H54 (cell line): Measurements from ENCODE around the gene TIMM13.
"Not testable (repeated sequence)": the region's sequence is repeated elsewhere in the genome, so short reads cannot be mapped to it uniquely, and the experiment has no call there.

Experiments
- DNase-seq: peaks from one replicate; pipeline ENCODE4 v3.0.0; 2011; ENCODE audit warnings: low spot score, mixed read lengths; ENCODE audit not compliant: insufficient read length
- FAIRE-seq: peaks from 3 replicates; lab custom pipeline; 2011; peaks lifted over from hg19 to GRCh38; lab: Jason Lieb, UNC
- POLR2A ChIP-seq: IDR thresholded peaks from 2 replicates; pipeline ENCODE4 v1.6.1; 2011; ENCODE audit warnings: low read depth, mild to moderate bottlenecking, low read length

The TIMM13 gene

DNA sequence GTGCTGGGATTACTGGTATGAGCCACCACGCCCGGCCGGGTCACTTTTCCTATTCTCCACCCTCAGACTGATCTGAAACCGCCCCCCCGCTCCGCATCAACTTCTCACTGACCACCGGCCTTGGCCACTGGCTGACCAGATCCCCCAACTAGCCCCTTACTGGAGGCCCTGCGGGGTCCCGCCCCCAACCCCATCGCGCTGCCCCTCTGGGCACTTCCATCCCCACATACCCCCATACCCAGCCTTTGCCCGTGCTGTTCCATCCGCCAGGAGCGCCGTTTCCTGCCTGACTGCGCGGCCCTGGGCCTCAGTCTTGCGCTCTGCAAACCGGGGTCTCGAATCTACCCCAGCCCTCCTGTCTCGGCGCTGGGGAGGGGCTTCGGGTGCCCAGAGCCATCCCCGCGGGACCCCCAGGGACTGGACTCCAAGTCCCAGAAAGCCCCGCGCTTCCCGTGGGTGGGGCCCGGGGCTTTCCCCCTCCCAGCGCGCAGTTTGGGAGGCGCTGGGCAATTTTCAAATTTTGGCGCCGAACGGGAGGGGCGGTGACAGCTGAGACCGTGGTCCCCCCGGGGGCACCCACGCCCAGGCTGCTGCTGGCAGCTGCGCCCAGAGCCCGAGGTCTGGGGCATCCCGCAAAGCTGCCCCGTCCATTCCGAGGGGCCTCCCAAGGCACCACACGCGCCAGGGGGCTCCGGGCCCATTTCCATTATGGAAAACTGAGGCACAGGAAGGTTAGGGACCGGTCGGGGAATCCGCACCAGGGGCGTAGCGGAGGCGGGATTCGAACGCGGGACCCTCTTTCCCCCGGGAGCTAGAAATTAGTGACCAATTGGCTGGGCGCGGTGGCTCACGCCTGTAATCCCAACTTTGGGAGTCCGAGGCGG lies 34.6 kb upstream of the TIMM13 start:
- peak; percentile 94 for DNase-seq
- peak; percentile 59 for TF ChIP-seq POLR2A

DNA sequence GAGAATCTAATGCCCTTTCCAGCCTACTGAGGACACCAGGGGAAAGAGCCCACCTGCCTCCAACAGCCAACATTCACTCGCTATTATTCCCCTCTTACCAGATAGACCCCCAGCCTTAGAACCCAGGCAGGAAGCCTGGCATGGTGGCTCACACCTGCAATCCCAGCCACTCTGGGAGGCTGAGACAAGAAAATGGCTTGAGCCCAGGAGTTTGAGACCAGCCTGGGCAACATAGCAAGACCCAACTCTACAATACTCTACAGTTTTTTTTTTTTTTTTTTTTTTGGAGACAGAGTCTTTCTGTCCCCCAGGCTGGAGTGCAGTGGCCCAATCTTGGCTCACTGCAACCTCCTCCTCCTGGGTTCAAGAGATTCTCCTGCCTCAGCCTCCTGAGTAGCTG lies 32.9 kb upstream of the TIMM13 start:
- no peak for TF ChIP-seq POLR2A
- DNase-seq (no peak), FAIRE-seq (no peak)

More for the DNA sequence above, 34.6 kb upstream of the TIMM13 start:
- no peak for FAIRE-seq

DNA sequence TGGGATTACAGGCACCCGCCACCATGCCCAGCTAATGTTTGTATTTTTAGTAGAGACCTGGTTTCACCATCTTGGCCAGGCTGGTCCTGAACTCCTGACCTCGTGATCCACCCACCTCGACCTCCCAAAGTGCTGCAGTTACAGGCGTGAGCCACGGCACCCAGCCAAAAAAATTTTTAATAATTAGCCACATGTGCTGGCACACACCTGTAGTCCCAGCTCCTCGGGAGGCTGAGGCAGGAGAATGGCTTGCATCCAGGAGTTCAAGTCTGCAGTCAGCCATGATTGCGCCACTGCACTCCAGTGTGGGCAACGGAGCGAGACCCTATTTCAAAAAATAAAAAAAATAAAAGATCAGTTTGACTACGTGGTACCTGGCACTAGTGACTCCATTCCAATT lies 31.4 kb upstream of the TIMM13 start:
- not testable (repeated sequence) for DNase-seq, FAIRE-seq

DNA sequence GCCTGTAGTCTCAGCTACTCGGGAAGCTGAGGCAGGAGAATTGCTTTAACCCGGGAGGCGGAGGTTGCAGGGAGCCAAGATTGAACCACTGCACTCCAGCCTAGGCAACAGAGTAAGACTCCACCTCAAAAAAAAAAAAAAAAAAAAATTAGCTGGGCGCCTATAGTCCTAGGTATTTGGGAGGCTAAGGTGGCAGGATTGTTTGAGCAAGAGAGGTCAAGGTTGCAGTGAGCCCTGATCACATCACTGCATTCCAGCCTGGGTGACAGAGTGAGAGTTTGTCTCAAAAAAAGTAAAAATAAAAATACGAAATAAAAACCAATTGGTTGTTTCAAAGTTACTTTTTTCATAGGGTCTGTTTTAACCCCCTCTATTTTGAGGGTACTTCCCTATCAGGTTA lies 30.7 kb upstream of the TIMM13 start:
- FAIRE-seq = no peak
- TF ChIP-seq POLR2A = no peak
- DNase-seq = no peak

DNA sequence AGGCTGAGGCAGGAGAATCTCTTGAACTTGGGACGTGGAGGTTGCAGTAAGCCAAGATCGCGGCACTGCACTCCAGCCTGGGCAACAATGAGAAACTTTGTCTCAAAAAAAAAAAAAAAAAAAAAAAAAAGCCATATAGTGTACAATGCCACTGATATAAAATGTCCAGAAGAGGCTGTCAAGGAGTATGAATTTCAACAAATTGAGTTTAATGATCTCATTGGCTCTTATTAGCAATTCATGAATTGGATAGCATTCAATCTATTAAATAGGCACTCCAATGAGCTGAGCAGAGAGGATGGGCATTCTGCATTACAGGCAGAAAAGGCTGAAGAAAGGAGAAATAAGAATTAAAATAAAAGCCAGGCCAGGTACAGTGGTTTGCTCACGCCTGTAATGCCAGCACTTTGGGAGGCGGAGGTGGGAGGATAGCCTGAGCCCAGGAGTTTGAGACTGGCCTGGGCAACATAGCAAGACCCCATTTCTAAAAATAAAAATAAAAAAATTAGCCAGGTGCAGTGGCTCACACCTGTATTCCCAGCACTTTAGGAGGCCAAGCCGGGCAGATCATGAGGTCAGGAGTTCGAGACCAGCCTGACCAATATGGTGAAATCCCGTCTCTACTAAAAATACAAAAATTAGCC lies 30.1 kb upstream of the TIMM13 start:
- no peak for TF ChIP-seq POLR2A
- DNase-seq (no peak), FAIRE-seq (no peak)

DNA sequence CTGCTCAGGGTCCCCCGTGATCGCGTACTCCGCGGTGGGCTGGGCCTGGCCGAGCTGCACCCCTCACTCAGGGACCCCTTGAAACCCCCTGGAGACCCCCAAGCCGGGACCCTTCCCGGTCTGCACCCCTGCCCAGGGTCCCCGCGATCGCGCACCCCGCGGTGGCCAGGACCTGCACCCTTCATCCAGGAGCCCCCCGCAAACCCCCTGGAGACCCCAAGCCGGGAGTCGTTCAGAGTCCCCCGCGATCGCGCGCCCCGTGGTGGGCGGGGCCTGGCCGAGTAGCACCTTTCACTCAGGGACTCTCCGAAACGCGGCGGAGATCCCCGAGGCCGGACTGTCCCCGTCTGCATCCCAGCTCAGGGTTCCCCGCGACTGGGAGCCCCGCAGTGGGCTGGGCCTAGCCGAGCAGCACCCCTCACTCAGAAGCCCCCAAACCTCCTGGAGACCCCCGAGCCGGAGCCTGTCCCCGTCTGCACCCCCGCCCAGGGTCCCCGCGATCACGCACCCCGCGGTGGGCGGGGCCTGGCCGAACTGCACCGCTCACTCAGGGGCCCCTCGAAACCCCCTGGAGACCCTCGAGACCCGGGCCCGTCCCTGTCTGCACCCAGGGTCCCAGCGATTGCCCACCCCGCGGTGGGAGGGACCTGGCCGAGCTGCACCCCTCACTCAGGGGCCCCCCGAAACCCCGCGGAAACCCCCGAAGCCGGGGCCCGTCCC lies 28.6 kb upstream of the TIMM13 start:
- DNase-seq (peak; percentile 80), FAIRE-seq (no peak)
- no peak for TF ChIP-seq POLR2A

DNA sequence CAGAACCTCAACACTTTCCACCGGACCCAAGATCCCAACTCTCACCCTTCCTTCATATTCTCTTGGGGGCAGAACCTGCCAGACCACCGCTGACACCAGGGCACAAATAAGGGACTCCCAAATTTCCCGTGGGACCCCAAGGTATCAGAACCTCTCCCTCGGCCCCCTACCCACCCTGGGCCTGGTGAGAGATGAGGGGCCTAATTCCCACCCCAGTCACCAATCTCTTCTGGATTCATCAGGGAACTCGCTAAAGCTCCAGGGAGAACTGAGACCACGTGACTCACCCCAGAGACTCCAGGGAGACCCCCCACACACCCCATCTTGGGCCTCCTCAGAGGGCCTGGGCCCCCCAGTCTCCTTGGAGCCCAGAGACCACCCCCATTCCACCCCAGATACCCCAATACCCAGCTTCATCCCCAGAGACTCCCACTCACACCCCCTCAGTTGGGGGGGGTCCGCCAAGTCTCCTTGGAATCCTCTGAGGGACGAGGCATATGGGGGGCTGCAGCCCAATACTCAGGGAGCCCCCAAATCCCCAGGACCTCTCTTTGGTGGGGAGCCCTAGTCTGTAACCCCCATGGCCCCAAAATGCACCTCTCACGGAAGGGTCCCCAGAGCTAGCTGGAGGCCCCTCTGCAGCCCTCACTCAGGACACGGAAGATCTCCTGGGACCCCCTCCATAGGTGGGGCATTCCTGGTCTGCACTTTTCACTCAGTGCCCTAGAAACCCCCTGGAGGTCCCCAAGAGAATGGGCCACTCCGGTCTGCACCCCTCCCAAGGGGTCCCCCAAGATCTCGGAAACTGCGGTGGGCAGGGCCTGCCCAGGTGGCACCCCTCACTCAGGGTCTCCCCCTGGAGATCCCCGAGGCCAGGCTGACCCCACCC lies 27.8 kb upstream of the TIMM13 start:
- FAIRE-seq = no peak
- no peak for TF ChIP-seq POLR2A
- no peak for DNase-seq

DNA sequence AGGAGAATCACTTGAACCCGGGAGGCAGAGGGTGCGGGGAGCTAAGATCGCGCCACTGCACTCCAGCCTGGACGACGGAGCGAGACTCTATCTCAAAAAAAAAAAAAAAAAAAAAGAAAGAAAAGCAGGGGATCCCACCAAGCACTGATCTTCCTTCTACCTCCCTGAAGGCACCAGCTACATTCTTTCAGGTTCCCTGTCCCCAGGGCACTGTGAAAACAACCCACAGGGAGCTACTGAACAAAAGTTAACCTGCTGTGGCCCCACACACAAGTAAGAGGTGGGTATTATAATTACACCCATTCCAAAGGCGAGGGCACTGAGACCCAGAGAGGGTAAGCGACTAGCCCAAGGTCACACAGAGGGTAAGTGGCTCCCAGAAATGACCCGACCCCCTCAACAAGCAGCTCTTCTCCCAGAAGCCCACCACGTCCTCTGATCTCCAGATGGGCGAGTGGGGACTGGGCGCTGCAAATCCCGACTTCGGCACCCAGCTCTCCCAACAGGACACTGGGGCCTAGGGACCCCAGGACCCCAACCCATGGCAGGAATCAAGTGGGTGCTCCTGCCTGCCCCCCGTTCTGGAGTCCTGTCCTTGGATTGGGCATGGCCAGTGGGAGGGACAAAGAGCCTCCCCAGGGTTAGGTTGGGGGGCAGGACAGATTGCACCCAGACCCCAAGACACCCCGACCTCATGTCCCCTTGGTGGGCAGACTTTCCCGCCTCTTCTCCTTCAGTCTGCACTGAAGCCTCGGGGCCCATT lies 27.0 kb upstream of the TIMM13 start:
- FAIRE-seq (no peak), DNase-seq (no peak)
- TF ChIP-seq POLR2A = no peak

DNA sequence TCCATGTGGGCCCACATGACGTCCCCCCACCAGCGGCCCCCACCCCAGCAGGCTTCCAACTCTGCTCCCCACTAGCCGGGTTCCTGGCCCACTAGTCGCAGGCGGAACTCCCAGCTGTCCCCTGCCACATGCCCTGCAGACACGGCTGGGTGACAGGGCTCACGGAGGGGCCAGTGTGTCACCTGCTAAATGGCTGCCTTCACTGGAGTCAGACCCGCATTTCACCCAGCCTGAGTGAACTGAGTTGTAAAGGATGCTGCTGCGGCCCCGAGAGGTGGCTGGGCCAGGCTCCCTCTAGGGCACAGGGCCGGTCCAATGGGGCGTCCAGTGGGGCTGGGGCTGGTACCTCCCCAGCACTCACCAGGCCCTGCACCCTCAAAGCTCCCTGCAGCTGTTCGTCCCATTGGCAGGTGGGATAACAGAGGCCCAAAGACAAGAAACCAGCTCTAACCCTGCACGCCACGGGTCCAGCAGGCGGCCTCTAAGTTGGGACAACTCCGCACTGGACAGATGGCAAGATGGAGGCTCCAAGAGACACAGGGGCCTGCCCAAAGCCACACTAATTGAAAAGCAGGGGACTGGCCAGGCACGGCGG lies 26.1 kb upstream of the TIMM13 start:
- no peak for TF ChIP-seq POLR2A
- DNase-seq = no peak
- FAIRE-seq = no peak

DNA sequence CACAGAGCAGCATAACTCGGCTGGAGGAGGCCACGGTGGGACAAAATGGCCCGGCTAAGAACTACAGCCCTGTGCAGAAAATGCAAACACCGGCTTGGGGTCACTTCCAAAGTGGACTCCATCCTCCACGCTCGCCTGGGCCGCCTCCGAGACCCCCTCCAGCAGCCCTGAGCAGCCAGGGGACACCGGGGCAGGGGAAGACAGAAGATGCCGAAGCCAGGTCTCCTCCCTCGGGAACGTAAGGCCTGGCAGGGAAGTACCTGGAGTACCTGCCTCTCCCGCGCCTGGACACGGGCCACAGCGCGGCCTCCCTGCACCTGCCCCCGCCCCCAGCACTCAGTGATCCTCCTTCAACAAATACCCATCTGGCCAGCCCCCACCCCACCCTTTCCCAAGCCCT lies 24.4 kb upstream of the TIMM13 start:
- no peak for FAIRE-seq
- DNase-seq = no peak
- TF ChIP-seq POLR2A = no peak

DNA sequence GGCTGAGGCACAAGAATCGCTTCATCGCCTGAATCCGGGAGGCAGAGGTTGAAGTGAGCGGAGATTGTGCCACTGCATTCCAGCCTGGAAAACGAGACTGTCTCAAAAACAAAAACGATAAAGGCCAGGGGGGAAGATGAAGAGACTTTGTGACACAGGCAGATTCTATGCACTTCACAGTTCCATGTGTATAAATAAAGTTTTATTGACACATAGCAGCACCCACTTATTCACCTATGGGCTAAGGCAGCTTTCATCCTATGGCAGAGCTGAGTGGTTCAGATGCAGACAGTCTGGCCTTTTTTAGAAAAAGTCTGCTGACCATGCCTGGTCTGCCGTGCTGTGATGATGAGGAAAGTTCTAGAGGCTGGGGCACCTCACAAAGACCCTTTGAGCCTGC lies 23.8 kb upstream of the TIMM13 start:
- no peak for DNase-seq
- TF ChIP-seq POLR2A = no peak
- FAIRE-seq = no peak

DNA sequence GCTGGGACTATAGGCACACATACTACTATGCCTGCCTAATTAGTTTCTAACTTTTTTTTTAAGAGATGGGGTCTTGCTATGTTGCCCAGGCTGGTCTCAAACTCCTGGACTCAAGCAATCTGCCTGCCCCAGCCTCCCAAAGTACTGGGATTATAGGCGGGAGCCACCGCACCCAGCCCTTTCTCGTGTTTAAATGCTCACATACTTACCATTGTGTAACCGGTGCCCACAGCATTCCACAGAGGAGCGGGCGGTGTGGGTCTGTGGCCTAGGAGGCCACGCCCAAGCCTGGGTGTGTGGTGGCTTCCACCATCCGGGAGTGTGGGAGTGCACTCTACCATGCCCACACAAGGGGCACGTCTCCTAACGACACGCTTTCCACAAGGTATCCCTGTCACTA lies 21.6 kb upstream of the TIMM13 start:
- DNase-seq (no peak), FAIRE-seq (no peak)
- TF ChIP-seq POLR2A = no peak

DNA sequence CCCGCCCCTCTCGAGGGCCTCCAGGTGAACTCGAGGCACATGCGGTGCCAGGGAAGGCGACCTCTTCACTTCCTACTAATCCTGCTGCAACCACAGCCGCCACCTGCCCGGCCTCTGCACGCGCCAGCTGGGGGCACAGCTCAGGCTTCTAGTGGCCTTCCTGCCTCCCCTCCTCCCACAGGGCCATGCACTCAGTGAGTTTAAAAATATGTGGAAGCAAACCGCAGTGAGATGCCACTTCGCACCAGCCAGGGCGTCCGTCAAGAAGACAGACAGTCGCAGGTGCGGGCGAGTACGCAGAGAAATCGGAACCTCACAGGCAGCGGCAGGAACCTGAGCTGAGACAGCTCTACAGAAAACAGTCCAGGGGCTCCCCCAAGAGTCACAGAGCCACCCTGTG lies 19.0 kb upstream of the TIMM13 start:
- no peak for TF ChIP-seq POLR2A
- no peak for DNase-seq
- no peak for FAIRE-seq
